ENCODE data around the gene QSOX2.

Gene QSOX2

GRCh38 chr9:136190656-136191055 lies 55.0 kb downstream of the QSOX2 start:
- DNase-seq (ENCODE audit: low read depth) = no peak

- no peak for DNase-seq (ENCODE audit: low read depth)
Observed at GRCh38 chr9:136190237-136190601, 55.4 kb downstream of the QSOX2 start.

GRCh38 chr9:136189394-136190236 lies 56.0 kb downstream of the QSOX2 start:
- no peak for DNase-seq (ENCODE audit: low read depth)

- DNase-seq (ENCODE audit: low read depth) = no peak
Observed at GRCh38 chr9:136187683-136188586, 57.7 kb downstream of the QSOX2 start.

GRCh38 chr9:136187197-136187596 lies 58.4 kb downstream of the QSOX2 start:
- DNase-seq (ENCODE audit: low read depth) = no peak

- DNase-seq (ENCODE audit: low read depth) = no peak
Observed at GRCh38 chr9:136186386-136186785, 59.2 kb downstream of the QSOX2 start.

- DNase-seq (ENCODE audit: low read depth) = no peak
Observed at GRCh38 chr9:136185596-136186366, 59.8 kb downstream of the QSOX2 start.

GRCh38 chr9:136185066-136185465 lies 60.5 kb downstream of the QSOX2 start:
- DNase-seq (ENCODE audit: low read depth) = no peak

GRCh38 chr9:136182850-136183422 lies 62.7 kb downstream of the QSOX2 start:
- no peak for DNase-seq (ENCODE audit: low read depth)

GRCh38 chr9:136182420-136182787 lies 63.2 kb downstream of the QSOX2 start:
- DNase-seq (ENCODE audit: low read depth) = no peak

- DNase-seq (ENCODE audit: low read depth) = no peak
Observed at GRCh38 chr9:136181784-136182419, 63.7 kb downstream of the QSOX2 start.

- DNase-seq (ENCODE audit: low read depth) = no peak
Observed at GRCh38 chr9:136180586-136180985, 65.0 kb downstream of the QSOX2 start.

- DNase-seq (ENCODE audit: low read depth) = no peak
Observed at GRCh38 chr9:136179761-136180160, 65.9 kb downstream of the QSOX2 start.

- no peak for DNase-seq (ENCODE audit: low read depth)
Observed at GRCh38 chr9:136179101-136179616, 66.5 kb downstream of the QSOX2 start.

- DNase-seq (ENCODE audit: low read depth) = no peak
Observed at GRCh38 chr9:136178773-136179075, 66.9 kb downstream of the QSOX2 start.

- DNase-seq (ENCODE audit: low read depth) = no peak
Observed at GRCh38 chr9:136178061-136178772, 67.4 kb downstream of the QSOX2 start.

- no peak for DNase-seq (ENCODE audit: low read depth)
Observed at GRCh38 chr9:136177224-136177623, 68.4 kb downstream of the QSOX2 start.

- DNase-seq (ENCODE audit: low read depth) = no peak
Observed at GRCh38 chr9:136175616-136176197, 69.9 kb downstream of the QSOX2 start.

- no peak for DNase-seq (ENCODE audit: low read depth)
Observed at GRCh38 chr9:136174779-136175615, 70.6 kb downstream of the QSOX2 start.

Data from ELR (cell line).